GM21723 (cell line): ENCODE data around the gene STAM2.
"Not testable (repeated sequence)": the region's sequence is repeated elsewhere in the genome, so short reads cannot be mapped to it uniquely, and the experiment has no call there.

Source experiments
- ATAC-seq: cut with Tn5 transposase; IDR thresholded peaks from one replicate; pipeline ENCODE4 v1.9.1; 2021; ENCODE audit warnings: mild to moderate bottlenecking, moderate library complexity; ENCODE audit not compliant: unreplicated experiment

Gene STAM2

DNA sequence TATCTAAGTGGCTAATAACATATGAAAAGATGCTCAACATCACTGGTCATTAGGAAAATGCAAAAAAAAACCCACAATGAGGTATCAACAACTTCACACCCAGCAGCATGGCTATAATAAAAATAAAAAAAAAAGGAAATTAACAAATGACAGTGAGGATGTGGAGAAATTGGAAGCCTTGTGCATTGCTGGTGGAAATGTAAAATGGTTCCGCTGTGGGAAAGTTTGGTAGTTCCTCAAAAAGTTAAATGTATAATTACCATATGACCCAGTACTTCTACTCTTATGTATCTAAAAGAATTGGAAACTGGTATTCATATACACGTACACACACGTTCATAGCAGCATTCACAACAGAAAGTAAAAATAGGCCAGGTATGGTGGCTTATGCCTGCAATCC lies 61.2 kb downstream of the STAM2 start:
- no peak for ATAC-seq

DNA sequence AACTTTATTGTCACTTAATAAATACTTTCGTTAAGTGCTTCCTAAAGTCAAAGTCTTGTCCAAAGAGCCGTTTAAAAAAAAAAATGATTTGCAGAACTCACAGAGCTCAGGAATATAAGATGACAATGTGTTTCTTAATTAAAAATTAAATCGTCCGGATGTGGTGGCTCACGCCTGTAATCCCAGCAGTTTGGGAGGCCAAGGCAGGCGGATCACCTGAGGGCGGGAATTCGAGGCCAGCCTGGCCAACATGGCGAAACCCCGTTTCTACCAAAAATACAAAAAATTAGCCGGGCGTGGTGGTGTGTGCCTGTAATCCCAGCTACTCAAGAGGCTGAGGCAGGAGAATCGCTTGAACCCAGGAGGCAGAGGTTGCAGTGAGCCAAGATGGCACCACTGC lies 68.4 kb downstream of the STAM2 start:
- not testable (repeated sequence) for ATAC-seq

DNA sequence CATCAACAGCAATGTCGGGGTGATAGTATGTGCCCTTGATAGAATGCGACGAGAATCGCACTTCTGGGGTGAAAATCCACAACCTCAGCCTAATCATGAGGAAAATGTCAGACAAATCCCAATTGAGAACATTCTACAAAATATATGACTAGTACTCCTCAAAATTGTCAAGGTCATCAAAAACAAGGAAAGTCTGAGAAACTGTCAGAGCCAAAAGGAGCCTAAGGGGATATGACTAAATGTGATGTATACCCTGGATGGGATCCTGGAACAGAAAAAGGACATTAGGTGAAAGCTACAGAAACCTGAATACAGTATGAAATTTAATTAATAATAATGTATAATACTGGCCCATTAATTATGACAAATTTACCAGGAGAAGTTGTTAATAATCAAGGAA lies 69.1 kb downstream of the STAM2 start:
- no peak for ATAC-seq

DNA sequence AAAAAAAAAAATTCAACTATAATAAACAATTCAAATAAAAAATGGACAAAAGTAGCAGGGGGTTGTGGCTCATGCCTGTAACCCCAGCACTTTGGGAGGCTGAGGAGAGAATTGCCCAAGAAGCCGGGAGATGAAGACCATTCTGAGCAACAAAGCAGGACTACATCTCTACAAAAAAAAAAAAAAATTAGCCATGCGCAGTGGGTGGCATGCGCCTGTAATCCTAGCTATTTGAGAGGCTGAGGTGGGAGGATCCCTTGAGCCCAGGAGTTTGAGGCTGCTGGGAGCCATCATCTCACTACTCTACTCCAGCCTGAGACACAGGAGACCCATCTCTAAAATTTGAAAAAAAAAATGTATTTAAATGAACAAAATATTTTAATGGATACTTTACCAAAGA lies 72.3 kb downstream of the STAM2 start:
- ATAC-seq = no peak

DNA sequence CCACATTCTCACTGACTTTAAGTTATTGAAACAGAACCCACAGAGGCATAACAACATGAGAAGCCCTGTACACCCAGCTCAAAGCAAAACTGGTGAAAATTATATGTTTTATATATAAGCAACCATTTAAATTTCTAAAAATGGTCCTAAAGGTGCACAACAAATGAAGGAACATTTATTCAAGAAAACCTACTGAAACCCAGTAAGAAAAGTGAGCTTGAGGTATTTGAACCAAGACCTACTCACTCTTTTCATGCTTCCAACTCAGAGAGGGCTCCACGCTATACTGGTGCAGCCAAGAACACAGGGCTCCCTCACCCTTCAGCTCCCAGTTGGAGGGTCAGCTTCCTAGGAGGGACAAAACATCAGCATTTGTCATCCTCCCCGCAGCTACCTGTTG lies 74.6 kb downstream of the STAM2 start:
- ATAC-seq = no peak

DNA sequence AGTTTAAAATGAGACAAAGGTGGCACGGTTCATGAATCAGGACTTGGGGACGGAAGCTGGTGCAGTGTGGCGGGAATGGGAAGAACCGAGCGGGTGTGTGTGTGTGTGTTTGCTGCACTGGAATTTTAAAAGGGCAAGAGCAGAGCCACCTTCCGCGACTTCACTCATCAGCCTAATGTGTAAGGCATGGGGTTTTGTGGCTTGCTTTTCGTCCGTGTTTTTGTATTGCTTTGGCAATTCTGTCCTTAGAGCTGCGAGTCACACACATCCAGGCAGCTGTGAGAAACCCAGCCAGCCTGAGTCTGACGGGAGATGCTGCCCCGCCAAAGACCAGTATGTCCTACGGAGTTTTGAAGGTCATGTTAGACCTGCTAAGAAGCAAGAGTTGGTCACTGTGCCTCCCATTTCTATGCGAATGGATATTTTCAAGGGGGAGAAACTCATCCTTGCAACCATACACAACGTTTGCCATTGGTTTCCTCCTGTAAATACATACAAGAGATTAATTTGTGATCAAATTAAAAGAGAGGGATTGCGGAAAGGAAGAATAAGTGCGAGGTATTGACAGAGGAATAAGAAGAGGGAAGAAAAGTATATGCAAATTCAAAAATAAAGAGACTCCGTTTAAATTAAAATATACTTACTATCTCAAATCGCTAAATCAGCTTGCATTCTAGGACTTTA lies 76.1 kb downstream of the STAM2 start:
- ATAC-seq = peak; percentile 32

DNA sequence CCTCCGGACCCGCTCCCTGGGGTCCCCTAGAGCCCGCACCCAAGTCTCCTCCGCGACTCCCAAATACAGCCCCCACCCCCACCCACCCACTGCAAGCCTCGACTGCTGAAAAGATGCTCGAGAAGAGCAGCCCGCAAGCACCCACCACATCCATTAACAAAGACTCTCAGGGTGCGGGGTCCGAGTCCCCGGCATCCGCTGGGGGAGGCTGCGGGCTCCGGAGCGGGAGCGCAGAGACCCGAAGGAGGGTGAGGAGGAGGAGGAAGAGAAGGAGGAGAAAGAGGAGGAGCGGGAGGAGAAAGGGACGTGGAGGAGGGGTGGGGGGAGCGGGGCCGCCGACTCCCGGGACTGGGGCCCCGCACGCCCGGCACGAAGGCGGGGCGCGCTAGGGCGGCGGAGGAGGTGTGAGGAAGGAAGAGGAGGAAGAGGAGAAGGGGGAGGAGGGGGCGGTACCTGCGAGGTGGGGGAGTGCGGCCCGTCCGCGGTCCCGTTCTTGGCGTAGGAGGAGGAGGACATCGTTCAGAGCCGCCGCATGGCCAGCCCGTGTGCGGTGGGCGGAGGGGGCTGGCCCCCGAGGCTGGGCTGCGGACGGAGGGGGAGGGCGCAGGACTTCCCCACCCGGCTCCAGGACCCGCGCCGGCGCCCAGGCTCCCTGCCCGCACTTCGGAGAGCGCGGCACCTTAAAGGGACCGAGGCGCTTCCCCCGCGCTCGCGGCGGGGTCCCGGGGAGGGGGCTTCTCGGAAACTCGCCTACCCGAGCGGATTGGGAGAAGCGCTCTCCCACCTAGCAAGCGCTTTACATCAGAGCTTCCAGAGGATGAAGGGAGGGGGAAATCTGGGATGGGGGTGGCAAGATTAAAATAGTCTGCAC lies 76.8 kb downstream of the STAM2 start, which contains the start of gene CACNB4:
TSS of gene CACNB4 (minus strand) at position 549 of the 871 bp plus-strand sequence.
- peak; percentile 37 for ATAC-seq

DNA sequence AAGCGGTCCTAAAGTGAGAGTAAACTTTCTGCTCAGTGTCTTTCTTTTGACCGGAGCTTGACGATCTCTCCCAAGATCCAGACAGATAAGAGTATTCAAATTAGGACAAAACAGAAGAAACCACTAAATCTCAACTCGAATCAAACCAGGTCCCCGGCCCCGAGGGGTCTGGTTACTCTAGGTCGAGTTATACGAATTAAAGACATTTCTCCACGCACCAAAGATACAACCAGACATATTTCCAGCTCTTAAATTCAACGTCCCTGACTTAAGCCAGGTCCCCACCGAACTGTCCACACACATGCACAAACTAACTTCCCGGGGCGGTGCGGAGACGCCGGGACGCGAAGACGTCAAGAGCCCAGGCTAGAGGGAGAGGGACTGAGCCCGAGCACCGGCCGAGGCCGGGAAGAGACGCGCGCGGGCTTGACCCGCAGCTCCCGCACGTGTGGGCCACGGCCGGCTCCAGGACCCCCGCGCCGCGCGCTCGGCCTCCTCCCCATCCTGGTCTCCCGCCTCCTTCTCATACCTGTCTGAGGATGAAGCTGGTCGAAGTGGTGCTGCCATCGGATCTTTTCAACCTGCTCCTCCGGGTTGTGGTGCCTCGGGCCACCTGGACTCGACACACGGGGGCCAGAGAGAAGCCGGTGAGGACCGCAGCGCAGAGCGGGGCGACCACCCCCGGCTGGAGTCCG lies 77.6 kb downstream of the STAM2 start:
- ATAC-seq = peak; percentile 42

DNA sequence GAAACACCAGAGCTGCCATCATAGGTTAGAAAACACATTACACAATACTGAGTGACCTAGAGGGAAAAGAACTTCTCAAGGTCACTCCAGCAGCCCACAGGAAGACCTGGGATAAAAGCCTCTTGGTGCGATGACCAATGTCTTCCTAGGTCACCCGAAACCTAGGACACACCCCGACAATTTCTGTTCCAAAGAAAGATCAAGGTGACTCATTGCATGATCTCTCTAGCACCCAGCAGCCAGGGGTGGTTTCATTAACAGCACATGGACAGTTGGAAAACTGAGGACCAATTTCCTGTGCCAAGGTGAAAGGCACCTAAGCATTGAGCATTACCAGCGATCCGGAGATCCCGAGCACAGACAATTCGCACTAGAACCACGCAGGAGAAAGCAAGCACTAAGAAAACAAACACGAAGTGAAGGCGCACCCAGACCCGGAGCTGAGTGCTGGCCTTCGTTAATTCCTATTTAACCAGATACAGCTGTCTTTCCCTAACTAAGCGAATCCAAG lies 78.2 kb downstream of the STAM2 start:
- no peak for ATAC-seq

DNA sequence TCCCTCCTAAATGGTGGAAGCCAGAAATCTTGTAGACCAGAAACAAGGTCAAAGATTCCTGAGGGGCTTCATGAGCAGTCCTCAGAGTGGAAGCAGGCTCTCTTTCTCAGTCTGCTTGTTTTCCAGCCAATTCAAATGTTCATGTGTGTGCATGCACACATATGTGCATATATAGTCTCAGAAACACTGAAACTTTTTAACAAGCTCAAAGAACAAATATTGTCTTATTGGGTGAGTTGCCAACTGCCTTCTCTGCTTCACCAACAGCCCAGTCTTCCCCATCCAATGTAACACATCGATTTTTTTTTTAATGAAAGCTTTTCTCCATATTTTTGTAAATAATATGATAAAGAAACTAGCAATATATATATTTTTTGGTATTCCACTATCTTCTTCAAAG lies 80.4 kb downstream of the STAM2 start:
- ATAC-seq = no peak

DNA sequence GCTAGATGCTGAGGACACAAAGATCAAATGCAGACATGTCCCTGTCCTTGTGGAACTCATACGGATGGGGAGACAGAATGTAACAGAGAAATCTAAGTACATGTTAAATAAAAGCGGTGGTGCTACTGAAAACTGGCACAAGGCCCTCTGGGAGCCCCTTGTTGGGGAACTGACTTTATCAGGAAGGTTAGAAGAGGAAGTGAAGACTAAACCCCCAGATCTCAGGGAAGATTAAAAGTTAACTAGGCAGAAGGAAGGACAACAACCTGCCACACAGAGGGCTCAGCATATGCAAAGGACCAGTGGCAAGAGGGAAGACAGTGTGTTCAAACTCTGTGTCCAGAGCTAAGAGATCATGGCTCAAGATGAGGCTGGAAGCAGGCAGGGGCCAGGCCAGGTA lies 81.5 kb downstream of the STAM2 start:
- ATAC-seq = no peak

DNA sequence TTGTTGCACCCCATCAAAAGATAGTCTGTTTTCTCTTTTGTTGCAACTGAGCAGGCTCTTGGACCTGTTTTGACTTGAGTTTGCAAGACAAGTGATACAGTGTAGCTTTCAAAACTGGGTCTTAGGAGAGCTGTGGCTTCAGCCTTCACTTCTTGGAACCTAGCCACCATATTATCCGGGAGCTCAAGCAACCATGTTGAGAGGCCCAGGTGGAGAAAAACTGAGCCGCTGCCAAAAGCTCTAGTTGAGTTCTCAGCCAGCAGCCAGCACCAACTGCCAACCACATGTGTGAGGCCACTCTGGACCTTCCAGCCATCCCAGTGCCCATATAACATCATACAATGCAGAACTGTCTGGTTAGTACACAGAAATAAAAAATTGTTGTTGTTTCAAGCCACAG lies 82.1 kb downstream of the STAM2 start:
- ATAC-seq = no peak

DNA sequence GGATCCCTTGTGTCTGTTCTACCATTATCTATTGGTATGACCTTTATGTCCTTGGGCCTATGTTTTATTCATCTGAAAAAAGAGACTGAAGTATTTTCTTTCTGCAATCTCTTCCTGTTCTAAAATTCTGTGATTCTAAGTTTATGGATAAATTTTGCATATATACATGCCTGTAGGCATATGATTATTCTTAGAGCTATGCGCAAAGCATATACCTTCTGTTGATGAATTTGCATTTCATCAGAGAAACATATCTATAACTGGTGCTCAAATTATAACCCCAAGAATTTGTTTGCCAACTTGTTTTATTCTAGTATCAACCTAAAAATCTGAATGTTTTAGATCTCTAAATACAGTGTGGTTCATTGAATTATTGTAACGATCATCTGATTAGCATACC lies 83.5 kb downstream of the STAM2 start:
- ATAC-seq = no peak

DNA sequence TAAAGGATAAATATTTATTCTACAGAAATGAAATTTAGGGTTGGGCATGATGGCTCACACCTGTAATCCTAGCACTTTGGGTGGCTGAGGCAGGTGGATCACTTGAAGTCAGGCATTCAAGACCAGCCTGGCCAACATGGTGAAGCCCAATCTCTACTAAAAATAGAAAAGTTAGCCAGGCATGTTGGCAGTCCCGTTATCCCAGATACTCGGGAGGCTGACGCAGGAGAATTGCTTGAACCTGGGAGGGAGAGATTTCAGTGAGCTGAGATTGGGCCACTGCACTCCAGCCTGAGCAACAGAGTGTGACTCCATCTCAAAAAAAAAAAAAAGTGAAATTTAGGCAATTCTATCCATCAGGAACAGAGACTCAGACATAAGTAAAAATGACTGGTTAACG lies 84.8 kb downstream of the STAM2 start:
- ATAC-seq = not testable (repeated sequence)

DNA sequence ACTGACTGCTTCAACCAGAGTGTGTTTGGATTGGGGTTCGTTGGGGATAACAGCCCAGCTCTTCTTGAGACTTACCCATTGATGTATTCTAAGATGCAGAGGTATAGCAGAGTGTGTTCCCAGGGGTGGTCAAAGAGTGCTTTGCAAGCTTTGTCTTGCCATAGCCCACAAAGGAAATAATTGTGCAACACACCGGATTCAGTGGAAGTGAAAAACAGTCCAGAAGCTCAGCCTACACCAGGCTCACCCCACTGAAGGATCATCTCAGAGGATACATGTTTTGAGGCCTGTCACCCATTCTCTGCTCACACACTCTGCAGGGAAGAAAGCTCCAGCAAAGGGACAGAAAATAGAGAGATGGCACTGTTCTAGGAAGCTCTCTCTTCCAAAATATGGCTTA lies 86.3 kb downstream of the STAM2 start:
- ATAC-seq = no peak

DNA sequence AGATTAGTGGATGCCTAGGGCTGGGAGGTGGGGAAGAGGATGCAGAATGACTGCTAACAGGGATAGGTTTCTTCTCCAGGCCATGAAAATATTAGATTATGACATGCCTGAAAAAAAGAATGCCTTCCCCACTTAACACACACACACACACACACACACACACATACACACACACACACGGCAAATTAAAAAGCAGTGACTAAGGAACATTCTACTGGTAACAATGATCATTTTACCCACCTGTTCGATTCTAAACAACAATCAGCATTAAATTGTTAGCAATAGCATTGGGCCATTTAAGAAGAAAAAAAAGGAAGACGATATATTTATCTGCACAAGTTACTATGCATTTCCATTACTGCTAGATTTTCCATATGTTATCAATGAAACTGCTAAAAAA lies 87.6 kb downstream of the STAM2 start:
- no peak for ATAC-seq

DNA sequence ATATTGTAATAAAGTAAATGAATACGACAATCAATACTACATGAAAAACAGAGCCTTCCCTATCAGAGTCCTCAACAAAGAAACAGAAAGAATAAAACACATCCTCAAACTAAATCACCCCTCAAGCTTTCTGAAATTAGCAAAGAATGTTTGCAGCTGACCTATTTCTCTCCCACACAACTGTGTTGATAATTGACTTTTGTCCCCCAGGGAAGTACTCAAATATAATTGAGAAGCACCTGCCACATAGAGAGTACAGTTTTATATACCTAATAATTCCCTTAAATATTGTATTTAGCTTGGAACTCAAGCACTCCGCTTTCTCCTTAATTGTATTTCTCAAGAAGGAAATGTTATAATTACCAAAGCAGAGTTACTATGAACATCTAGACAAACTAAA lies 89.3 kb downstream of the STAM2 start:
- no peak for ATAC-seq

DNA sequence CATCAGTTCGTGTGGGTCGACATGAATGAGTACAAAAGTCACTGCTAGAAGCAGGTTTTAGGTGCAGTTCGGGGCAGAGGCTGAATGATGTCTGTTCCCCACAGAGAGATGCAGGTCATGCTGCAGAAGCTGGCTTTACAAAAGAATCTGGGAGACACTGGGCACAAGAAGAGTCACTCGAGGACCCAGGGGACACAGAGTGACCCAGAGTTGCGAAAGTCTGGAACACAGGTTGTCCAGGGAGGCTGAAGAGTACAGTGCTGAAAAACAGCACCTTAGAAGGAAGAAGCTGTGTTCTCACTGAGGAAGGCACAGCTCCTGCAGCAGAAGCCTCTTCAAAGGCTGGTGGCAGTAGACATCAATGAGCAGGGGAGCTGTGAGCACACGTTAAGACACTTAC lies 91.5 kb downstream of the STAM2 start:
- ATAC-seq = no peak

DNA sequence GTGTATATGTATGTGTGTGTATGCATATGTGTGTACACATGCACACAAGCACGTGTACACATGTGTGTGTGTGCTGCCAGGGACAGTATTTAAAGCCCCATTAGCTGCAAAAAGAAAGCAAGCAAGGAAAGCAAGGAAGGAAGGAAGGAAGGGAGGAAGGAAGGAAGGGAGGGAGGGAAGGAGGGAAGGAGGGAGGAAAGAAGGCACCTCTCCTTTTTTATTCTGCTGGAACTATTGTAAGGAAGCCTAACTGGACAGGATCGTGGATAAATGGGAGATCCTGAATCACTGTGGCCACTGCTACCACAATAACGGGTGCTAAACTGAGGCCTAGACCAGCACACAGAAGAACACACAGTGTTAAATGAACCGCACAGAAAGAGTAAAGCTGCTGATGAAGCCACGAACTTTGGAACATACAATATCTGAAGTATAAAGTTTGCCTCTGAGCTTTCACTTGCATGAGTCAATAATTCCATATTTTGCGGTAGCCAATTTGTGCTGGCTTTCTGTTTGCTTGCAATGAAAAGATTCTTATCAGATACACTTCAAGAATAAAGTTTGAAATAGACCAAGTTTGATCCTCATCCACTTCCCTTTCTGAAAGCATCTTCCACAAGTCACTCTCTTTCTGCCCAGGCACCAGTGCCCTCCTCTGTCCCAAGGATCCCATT lies 92.2 kb downstream of the STAM2 start:
- no peak for ATAC-seq

DNA sequence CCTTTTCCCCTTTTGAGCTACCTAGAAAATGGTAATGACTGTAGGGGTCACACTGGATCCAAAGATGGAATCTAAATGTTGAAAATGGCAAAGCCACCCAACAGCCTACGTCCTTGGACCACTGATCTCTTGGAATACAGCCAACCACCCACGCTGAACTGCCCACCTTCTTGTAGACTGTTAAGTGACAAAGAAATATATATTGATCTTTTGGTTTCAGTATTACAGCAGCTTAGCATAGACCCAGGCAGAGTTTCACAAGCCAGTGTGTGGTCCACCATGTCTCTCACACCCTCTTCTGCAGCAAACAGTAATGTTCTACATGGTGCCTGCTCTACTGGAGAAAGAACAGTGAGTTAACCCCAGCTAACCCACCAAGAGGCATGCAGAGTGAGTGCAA lies 96.9 kb downstream of the STAM2 start:
- no peak for ATAC-seq

DNA sequence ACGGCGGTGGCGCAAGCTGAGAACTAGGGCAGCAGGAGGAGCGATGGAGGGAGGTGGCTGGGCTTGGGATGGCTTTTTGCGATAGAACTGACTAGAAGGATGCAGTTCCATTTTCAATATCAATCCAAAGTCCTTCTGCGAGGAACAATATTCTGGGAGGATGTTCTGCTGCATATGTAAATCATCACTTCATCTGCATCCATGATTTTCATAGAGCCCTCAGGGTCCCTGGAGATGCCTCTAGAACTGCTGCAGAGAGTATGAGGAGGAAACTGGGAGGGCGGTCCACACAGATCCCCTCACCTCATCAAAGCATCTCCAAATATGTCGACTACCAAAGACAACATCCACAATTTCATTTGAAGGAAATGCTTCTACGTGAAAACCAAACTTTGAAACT lies 97.5 kb downstream of the STAM2 start:
- no peak for ATAC-seq
